ENCODE results near the gene ENTPD5. TPM values are rescaled to one million over a fixed set of nuclear protein-coding genes. Genes with fewer than 3 reads are reported as not detected.

Gene ENTPD5
- total and polyA plus RNA-seq, 2 donors (not counting 1 experiment from before 2014, with no cell fraction given): 9.6 to 13.7 TPM

DNA sequence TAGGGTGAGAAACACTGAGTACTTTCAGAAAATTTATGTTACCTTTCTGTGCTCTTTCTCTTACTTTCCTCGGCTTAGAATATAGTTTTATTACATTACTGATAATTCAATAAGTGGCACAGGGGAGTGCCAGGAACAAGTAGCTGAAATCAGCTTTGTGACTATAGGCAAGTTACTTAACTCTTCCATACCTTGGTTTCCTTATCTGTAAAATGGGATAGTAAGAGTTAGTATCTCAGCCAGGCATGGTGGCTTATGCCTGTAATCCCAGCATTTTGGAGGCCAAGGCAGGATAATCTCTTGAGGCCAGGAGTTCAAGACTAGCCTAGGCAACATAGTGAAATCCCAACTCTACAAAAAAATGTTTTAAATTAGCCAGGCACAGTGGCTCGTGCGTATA lies 15.5 kb upstream of the ENTPD5 start:
- Histone ChIP-seq H3K9me3 (ENCODE audit: control insufficient read depth, insufficient read depth, low read depth, low read length) (no peaks in the 10 kb centered on the region), H3K4me1 (ENCODE audit: control insufficient read depth, extremely low read depth, insufficient read depth, low read length) (no peaks in the 10 kb centered on the region)
- TF ChIP-seq CTCF (conservative IDR thresholded peaks at IDR 0.05 in 1 of 2, IDR thresholded peaks at IDR 0.05 in 1 of 2; ENCODE audit: low read depth in 1 of 2, low read length in 2 of 2): no peak
- no peak for TF ChIP-seq EZH2 (IDR thresholded peaks at IDR 0.05; ENCODE audit: low read length, missing control alignments)

GRCh38 chr14:74029136-74029535 lies 10.0 kb upstream of the ENTPD5 start:
- no peak overlapping the region for H2AFZ ChIP-seq (ENCODE audit: low read length)
- TF ChIP-seq CTCF (conservative IDR thresholded peaks at IDR 0.05 in 1 of 2, IDR thresholded peaks at IDR 0.05 in 1 of 2; ENCODE audit: low read depth in 1 of 2, low read length in 2 of 2) (no peak), EZH2 (IDR thresholded peaks at IDR 0.05; ENCODE audit: low read length, missing control alignments) (no peak)
- no peaks in the 10 kb centered on the region for H3K27me3 ChIP-seq (ENCODE audit: control insufficient read depth, insufficient read depth, low read length)
- no peaks in the 10 kb centered on the region for H3K36me3 ChIP-seq (ENCODE audit: control insufficient read depth, insufficient read depth, low read length)
- no peak overlapping the region for H3K4me3 ChIP-seq (replicated peaks in 1 of 4; ENCODE audit: control extremely low read depth in 1 of 4, insufficient read depth in 1 of 4, low read depth in 3 of 4, low read length in 4 of 4)
- H3K79me2 ChIP-seq (ENCODE audit: control insufficient read depth, insufficient read depth, low read length): no peaks in the 10 kb centered on the region
- no peak overlapping the region for H3K4me2 ChIP-seq (ENCODE audit: extremely low read depth, insufficient read depth, low read length)
- H4K20me1 ChIP-seq (ENCODE audit: control insufficient read depth, extremely low read depth, insufficient read depth, low read length): no peaks in the 10 kb centered on the region
- H3K4me1 ChIP-seq (ENCODE audit: control insufficient read depth, extremely low read depth, insufficient read depth, low read length): no peaks in the 10 kb centered on the region
- no peak overlapping the region for H3K27ac ChIP-seq (ENCODE audit: insufficient read depth, low read length)
- no peaks in the 10 kb centered on the region for H3K9me3 ChIP-seq (ENCODE audit: control insufficient read depth, insufficient read depth, low read depth, low read length)
- no peak for DNase-seq (ENCODE audit: low read depth in 2 of 2)
- H3K9ac ChIP-seq (ENCODE audit: insufficient read depth, low read length): no peak overlapping the region

More for the DNA sequence above, 15.5 kb upstream of the ENTPD5 start:
- Histone ChIP-seq H3K27me3 (ENCODE audit: control insufficient read depth, insufficient read depth, low read length) (no peaks in the 10 kb centered on the region), H4K20me1 (ENCODE audit: control insufficient read depth, extremely low read depth, insufficient read depth, low read length) (no peaks in the 10 kb centered on the region), H3K27ac (ENCODE audit: insufficient read depth, low read length) (no peak overlapping the region), H3K79me2 (ENCODE audit: control insufficient read depth, insufficient read depth, low read length) (no peaks in the 10 kb centered on the region), H2AFZ (ENCODE audit: low read length) (no peak overlapping the region), H3K4me2 (ENCODE audit: extremely low read depth, insufficient read depth, low read length) (no peak overlapping the region), H3K36me3 (ENCODE audit: control insufficient read depth, insufficient read depth, low read length) (no peaks in the 10 kb centered on the region), H3K4me3 (replicated peaks in 1 of 4; ENCODE audit: control extremely low read depth in 1 of 4, insufficient read depth in 1 of 4, low read depth in 3 of 4, low read length in 4 of 4) (no peak overlapping the region), H3K9ac (ENCODE audit: insufficient read depth, low read length) (no peak overlapping the region)
- no peak for DNase-seq (ENCODE audit: low read depth in 2 of 2)

- TF ChIP-seq EZH2 (IDR thresholded peaks at IDR 0.05; ENCODE audit: low read length, missing control alignments) (no peak), CTCF (conservative IDR thresholded peaks at IDR 0.05 in 1 of 2, IDR thresholded peaks at IDR 0.05 in 1 of 2; ENCODE audit: low read depth in 1 of 2, low read length in 2 of 2) (no peak)
- H4K20me1 ChIP-seq (ENCODE audit: control insufficient read depth, extremely low read depth, insufficient read depth, low read length): no peaks in the 10 kb centered on the region
- DNase-seq (ENCODE audit: low read depth in 2 of 2): no peak
- H3K27me3 ChIP-seq (ENCODE audit: control insufficient read depth, insufficient read depth, low read length): no peaks in the 10 kb centered on the region
- H3K4me2 ChIP-seq (ENCODE audit: extremely low read depth, insufficient read depth, low read length): no peak overlapping the region
- H3K27ac ChIP-seq (ENCODE audit: insufficient read depth, low read length): no peak overlapping the region
- no peak overlapping the region for H2AFZ ChIP-seq (ENCODE audit: low read length)
- H3K79me2 ChIP-seq (ENCODE audit: control insufficient read depth, insufficient read depth, low read length): no peaks in the 10 kb centered on the region
- H3K9me3 ChIP-seq (ENCODE audit: control insufficient read depth, insufficient read depth, low read depth, low read length): no peaks in the 10 kb centered on the region
- H3K9ac ChIP-seq (ENCODE audit: insufficient read depth, low read length): no peak overlapping the region
- no peaks in the 10 kb centered on the region for H3K4me1 ChIP-seq (ENCODE audit: control insufficient read depth, extremely low read depth, insufficient read depth, low read length)
- no peak overlapping the region for H3K4me3 ChIP-seq (replicated peaks in 1 of 4; ENCODE audit: control extremely low read depth in 1 of 4, insufficient read depth in 1 of 4, low read depth in 3 of 4, low read length in 4 of 4)
- H3K36me3 ChIP-seq (ENCODE audit: control insufficient read depth, insufficient read depth, low read length): no peaks in the 10 kb centered on the region
Observed at GRCh38 chr14:74022346-74022745, 3.3 kb upstream of the ENTPD5 start.
